Neural cell (in vitro differentiated cells): ENCODE results near the gene DPP9.

Source experiments
- EP300 ChIP-seq: fragments of 450-650 bp; conservative IDR thresholded peaks from 2 replicates; pipeline ENCODE4 v1.6.1; 2014; ENCODE audit warnings: antibody characterized with exemption, mild to moderate bottlenecking, moderate library complexity; ENCODE audit not compliant: poor library complexity, severe bottlenecking
- EZH2 ChIP-seq: fragments of 200-600, 300-800 bp; shearing (Covaris generic), sonication (generic); IDR thresholded peaks from 2 replicates; pipeline ENCODE4 v1.6.1; 2014; ENCODE audit warnings: antibody characterized with exemption, low read length, borderline replicate concordance, mild to moderate bottlenecking; ENCODE audit not compliant: insufficient read depth, poor library complexity, severe bottlenecking
- POLR2AphosphoS5 ChIP-seq: IDR thresholded peaks from 2 replicates; pipeline ENCODE4 v1.6.1; 2012
- SMC3 ChIP-seq: fragments of 450-650 bp; conservative IDR thresholded peaks from 2 replicates; pipeline ENCODE4 v1.6.1; 2014; ENCODE audit warnings: antibody characterized with exemption, mild to moderate bottlenecking, moderate library complexity; ENCODE audit not compliant: poor library complexity
- TF ChIP-seq, protein P1 (sequence below): fragments of 450-650 bp; IDR thresholded peaks from 2 replicates; pipeline ENCODE4 v1.5.1; 2014; ENCODE audit warnings: antibody characterized with exemption, mild to moderate bottlenecking, moderate library complexity; ENCODE audit not compliant: poor library complexity, severe bottlenecking
- TF ChIP-seq, protein P2 (sequence below): IDR thresholded peaks from 2 replicates; pipeline ENCODE4 v1.6.1; 2012; ENCODE audit warnings: borderline replicate concordance

DNA sequence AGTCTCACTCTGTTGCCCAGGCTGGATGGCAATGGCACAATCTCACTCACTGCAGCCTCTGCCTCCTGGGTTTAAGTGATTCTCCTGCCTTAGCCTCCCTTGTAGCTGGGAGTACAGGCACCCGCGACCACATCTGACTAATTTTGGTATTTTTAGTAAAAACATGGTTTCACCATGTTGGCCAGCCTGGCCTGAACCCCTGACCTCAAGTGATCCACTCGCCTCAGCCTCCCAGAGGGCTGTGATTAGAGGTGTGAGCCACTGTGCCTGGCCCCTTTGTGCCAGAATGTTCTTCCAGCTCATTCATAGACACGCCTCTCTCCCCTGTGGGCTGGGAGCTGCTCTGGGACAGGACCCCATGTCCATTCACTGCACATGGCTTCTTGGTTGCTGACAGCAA is 62.6 kb downstream of the DPP9 start:
- TF ChIP-seq, protein P1, sequence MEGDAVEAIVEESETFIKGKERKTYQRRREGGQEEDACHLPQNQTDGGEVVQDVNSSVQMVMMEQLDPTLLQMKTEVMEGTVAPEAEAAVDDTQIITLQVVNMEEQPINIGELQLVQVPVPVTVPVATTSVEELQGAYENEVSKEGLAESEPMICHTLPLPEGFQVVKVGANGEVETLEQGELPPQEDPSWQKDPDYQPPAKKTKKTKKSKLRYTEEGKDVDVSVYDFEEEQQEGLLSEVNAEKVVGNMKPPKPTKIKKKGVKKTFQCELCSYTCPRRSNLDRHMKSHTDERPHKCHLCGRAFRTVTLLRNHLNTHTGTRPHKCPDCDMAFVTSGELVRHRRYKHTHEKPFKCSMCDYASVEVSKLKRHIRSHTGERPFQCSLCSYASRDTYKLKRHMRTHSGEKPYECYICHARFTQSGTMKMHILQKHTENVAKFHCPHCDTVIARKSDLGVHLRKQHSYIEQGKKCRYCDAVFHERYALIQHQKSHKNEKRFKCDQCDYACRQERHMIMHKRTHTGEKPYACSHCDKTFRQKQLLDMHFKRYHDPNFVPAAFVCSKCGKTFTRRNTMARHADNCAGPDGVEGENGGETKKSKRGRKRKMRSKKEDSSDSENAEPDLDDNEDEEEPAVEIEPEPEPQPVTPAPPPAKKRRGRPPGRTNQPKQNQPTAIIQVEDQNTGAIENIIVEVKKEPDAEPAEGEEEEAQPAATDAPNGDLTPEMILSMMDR, result no peak
- TF ChIP-seq SMC3 (no peak), EZH2 (no peak), EP300 (no peak), POLR2AphosphoS5 (no peak)
- TF ChIP-seq, protein P2, sequence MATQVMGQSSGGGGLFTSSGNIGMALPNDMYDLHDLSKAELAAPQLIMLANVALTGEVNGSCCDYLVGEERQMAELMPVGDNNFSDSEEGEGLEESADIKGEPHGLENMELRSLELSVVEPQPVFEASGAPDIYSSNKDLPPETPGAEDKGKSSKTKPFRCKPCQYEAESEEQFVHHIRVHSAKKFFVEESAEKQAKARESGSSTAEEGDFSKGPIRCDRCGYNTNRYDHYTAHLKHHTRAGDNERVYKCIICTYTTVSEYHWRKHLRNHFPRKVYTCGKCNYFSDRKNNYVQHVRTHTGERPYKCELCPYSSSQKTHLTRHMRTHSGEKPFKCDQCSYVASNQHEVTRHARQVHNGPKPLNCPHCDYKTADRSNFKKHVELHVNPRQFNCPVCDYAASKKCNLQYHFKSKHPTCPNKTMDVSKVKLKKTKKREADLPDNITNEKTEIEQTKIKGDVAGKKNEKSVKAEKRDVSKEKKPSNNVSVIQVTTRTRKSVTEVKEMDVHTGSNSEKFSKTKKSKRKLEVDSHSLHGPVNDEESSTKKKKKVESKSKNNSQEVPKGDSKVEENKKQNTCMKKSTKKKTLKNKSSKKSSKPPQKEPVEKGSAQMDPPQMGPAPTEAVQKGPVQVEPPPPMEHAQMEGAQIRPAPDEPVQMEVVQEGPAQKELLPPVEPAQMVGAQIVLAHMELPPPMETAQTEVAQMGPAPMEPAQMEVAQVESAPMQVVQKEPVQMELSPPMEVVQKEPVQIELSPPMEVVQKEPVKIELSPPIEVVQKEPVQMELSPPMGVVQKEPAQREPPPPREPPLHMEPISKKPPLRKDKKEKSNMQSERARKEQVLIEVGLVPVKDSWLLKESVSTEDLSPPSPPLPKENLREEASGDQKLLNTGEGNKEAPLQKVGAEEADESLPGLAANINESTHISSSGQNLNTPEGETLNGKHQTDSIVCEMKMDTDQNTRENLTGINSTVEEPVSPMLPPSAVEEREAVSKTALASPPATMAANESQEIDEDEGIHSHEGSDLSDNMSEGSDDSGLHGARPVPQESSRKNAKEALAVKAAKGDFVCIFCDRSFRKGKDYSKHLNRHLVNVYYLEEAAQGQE, result no peak
